HG02759 (cell line): ENCODE results near the gene GRXCR1.

ENCODE experiments used
- ATAC-seq: cut with Tn5 transposase; IDR thresholded peaks from one replicate; pipeline ENCODE4 v1.9.1; 2021; ENCODE audit warnings: mild to moderate bottlenecking, moderate library complexity; ENCODE audit not compliant: unreplicated experiment

GRXCR1 gene

GRCh38 chr4:42925921-42926320 is 33.4 kb downstream of the GRXCR1 start:
- ATAC-seq, result no peak

DNA sequence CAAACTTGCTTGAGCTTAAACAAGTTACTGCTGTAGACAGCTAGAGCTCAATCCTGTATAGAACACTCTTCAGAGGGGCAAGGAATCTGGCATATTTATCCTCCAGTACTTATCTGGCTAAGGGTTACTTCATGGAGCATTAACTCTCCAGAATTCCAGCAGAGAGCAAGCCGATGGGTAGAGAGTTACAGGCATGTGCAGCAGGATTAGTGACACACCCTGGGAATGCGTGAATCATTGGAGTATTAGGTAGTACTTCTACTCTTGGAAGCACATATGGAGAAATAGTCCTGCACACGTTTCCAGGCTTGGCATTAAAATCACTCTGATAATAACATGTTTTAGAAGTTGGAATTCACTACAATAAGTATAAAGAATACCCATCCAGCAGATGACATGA is 35.4 kb downstream of the GRXCR1 start:
- no peak for ATAC-seq

- no peak for ATAC-seq
Measured at GRCh38 chr4:42928582-42928981, 36.1 kb downstream of the GRXCR1 start.

GRCh38 chr4:42942216-42942615 is 49.7 kb downstream of the GRXCR1 start:
- ATAC-seq, result no peak

DNA sequence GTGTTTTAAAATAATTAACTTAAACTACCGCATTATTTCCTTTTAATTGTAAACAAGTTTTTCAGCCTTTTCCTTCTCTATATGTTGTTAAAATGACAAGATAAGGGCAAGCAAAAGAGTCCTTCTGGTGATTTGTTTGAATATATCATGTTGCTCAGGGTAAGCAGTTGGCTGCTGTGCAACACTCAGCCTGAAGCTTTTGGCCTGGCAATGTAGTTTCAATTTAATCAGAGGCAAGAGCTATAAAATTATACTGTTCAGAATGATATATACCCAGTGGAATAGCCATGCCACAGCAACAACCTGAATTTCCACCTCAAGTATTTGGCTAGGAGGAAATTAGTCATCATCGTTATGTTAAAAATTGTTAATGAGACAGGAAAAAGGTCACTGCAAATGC is 53.4 kb downstream of the GRXCR1 start:
- ATAC-seq, result no peak

DNA sequence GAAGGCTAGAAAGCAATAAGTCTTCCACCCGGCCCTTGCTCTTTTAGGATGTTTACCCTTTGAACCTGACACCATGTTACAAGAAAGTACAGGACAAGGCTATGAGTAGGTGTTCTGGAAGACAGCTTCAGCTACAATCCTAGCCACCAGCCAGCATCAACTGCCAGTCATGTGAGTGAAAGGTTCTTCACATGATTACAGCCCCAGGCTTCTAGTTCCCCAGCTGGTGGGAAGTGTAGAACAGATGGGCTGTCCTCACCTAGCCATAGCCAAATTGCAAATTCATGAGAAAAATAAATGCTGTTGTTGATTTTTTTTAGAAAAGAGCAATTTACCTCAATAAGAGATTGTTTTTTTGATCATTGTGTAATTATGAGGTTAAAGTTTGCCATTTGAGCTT is 60.8 kb downstream of the GRXCR1 start:
- no peak for ATAC-seq

DNA sequence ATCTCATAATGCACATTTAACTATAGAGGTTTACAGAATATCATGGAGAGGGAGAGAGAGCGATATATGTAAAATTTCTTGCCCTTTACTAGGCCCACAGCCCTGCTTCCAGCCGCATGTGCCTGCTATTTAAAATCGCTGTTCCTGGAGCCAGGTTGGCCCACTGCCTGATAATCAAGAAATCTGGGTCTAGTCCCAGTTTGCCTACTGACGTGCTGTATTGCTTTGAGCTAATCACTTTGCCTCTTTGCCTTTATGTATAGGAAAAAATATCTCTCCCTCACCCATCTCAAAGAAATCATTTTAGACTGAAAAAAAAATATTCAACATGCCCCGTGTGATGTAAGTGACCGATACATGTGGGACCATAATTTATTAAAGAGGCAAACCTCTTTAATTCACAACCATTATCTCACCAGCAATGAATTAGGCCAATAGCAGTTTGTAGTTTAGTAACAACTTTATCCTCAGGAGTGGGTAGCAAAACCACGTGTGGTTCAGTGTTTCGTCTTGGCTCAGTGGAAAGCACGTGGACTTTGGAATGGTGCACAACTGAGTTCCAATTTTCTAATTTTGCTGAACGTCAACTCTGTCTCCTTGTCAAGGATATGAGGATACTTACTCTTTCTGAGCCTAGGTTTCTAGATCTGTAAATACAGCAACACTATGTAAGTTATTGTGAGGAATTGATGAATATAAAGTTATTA is 62.6 kb downstream of the GRXCR1 start:
- ATAC-seq, result no peak

- ATAC-seq, result no peak
Measured at GRCh38 chr4:42955746-42956505, 63.4 kb downstream of the GRXCR1 start.

DNA sequence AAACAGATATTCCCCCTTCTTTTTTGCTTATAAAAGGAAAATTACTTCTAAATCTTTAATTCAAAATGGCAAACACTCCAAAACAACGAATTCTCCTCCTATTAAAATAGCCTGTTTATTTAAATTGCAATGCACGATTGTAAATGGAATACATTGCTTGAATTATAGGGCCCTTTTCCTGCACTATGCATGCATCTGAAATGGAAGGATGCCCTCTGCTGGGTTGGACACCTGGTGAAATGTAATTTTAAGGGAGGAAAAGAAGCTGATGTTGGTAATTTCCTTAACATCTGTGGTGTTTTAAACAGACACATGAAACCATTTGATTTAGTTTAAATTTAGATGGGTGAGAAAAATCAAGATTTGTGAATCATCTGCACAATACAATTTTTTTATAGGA is 72.8 kb downstream of the GRXCR1 start:
- ATAC-seq, result no peak

DNA sequence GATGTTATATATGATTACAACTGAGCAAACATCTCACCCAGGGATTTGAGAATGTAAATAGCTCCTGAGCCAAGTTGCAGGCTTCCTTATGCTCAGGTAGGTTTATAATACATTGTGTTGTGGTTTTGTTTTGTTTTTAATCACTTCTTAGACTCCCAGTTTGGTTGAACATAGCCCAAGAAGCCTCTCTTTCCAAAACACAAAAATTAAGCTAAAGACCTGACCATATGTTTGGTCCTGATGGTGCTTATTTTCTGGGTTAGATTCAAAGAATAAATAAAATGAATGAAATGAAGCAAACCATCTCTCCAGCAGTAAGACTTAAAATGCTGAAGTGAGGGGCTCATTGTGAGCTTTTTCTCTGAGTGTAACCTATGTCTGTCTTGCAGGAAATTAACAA is 93.5 kb downstream of the GRXCR1 start:
- ATAC-seq, result no peak

DNA sequence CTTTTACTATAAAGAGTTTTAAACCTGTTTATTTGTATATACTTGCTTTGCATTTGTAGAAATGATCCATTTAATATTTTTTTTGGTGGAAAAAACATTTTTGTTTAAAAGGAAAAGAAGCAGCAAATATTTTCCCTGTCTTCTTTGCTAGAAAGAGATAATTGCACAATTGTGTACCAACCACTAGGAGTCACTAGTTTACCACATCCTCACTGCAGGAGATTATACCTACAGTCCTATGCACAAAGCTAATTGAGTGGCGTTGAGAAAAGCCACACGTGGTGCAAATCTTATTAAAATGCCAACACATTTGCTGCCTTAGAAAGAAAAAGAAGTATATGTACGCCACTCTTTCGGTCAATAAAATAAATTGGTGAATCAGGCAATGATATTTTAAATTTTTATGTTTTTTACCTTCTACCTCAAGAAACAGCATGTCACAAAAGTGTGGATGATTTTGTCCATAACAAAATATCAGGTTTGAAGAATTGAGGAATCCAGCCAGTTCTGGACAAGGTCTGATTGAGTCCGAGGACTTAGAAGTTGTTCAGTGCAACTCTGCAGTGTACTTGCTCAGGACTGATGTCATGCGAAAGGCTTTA is 102.9 kb downstream of the GRXCR1 start:
- peak; percentile 90 for ATAC-seq

DNA sequence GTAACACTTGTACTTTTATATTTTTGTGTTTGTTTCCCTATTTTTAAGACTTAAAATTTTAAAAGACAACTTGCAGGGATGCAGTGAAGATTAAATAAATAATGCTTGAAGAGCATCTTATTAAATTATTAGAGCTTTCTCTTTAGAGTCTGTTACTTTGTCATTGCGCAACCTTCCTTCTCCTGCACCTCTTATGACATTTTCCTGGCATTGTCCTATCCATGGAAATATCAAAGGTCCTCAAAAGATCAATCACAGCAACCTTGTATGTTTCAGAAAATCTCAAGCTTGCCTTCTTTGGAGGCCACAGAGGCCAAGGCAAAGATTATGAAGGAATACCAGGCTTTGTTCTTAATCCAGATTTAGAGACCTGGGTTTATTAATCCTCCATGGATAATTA is 116.3 kb downstream of the GRXCR1 start:
- no peak for ATAC-seq

GRCh38 chr4:43014256-43014655 is 121.7 kb downstream of the GRXCR1 start:
- ATAC-seq, result no peak

DNA sequence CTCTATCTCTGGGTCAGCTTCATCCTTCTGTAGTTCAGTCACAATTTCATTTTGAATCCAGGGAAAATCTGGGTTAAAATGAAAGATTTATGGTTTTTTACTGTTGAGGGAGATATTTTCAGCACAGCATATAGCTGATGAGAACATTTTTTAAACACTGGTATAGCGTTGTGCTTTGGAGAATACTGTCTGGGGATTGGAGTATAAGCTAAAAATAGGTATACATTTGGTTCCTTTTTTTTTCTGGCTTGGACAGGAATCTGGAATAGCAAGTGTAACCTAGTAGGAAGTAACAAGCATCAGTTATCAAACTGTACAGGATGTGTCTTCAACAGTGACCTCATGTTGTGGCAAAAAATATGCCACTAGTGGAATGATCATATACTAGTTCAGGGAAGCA is 149.1 kb downstream of the GRXCR1 start:
- no peak for ATAC-seq

GRCh38 chr4:43047058-43047457 is 154.5 kb downstream of the GRXCR1 start:
- ATAC-seq, result no peak

DNA sequence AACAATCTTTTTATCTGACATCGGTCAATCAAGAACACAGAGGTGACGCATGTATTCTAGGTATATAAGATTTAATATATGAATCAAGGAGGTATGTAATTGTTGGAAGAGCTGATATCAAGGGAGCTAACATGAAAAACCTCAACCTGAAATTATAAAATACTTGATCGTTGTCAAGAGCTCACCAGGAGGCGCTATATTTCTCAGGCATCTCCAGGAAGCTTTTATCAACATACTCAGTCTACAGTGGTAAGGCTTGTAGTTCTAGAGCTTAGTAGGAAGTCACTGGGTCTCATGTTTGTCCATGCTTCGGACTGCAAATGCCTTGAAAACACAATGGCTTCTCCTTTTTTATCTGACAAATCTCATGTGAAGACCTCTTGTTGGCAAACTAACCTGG is 156.1 kb downstream of the GRXCR1 start:
- ATAC-seq, result no peak

DNA sequence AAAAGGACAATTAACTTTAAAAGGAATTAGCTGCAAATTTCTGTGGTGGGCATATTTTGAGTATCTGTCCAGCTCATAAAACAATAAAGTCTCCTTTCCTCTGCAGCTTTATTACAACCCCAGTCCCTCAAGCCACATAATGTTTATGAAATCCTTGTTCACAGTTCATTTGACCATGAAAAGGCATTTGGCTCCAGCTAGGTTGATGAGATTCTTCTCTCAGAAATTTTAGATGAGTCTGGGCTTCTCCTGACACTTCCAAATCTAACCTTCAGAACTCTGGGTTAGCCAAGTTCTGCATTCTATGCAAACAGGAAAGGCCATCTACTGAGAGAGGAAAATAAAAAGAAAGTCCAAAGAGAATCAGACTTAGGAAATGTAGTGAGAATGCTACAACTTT is 156.8 kb downstream of the GRXCR1 start:
- ATAC-seq, result no peak

- ATAC-seq, result no peak
Measured at GRCh38 chr4:43066415-43066814, 173.9 kb downstream of the GRXCR1 start.

GRCh38 chr4:43071069-43071468 is 178.6 kb downstream of the GRXCR1 start:
- no peak for ATAC-seq
